Glutamatergic neuron (in vitro differentiated cells): Measurements from ENCODE around the gene XAGE1B. TPM values are rescaled to one million over a fixed set of nuclear protein-coding genes. Genes with fewer than 3 reads are reported as not detected.
"Not testable (repeated sequence)": the region's sequence is repeated elsewhere in the genome, so short reads cannot be mapped to it uniquely, and the experiment has no call there.

Experiments used
- DNase-seq: peaks from one replicate; pipeline ENCODE4 v3.0.0; 2022
- H3K27ac Mint-ChIP-seq: one replicate; pipeline ENCODE4 v1.8.0; 2020; ENCODE audit warnings: mild to moderate bottlenecking, mixed read lengths, inconsistent platforms; ENCODE audit not compliant: unreplicated experiment
- H3K27me3 Mint-ChIP-seq: one replicate; pipeline ENCODE4 v1.8.0; 2020; ENCODE audit warnings: mild to moderate bottlenecking, moderate library complexity, mixed read lengths, inconsistent platforms; ENCODE audit not compliant: unreplicated experiment
- H3K36me3 Mint-ChIP-seq: one replicate; pipeline ENCODE4 v1.8.0; 2020; ENCODE audit warnings: mild to moderate bottlenecking, mixed read lengths, inconsistent platforms; ENCODE audit not compliant: unreplicated experiment
- H3K4me1 Mint-ChIP-seq: one replicate; pipeline ENCODE4 v1.8.0; 2020; ENCODE audit warnings: mild to moderate bottlenecking, low read depth, mixed read lengths, inconsistent platforms; ENCODE audit not compliant: unreplicated experiment
- H3K4me3 Mint-ChIP-seq: one replicate; pipeline ENCODE4 v1.8.0; 2020; ENCODE audit warnings: mild to moderate bottlenecking, mixed read lengths, inconsistent platforms; ENCODE audit not compliant: unreplicated experiment
- H3K9me3 Mint-ChIP-seq: one replicate; pipeline ENCODE4 v1.8.0; 2020; ENCODE audit warnings: mild to moderate bottlenecking, moderate library complexity, mixed read lengths, inconsistent platforms; ENCODE audit not compliant: unreplicated experiment
- total RNA-seq: library from RNA; stranded (reverse); fragmentation: NEBNext Ultra II Directional; extraction: Animal tissue kit (Norgen Biotek cat#: 25700); gene quantifications from one replicate; pipeline ENCODE4 v1.2.1, GENCODE V29; 2021; ENCODE audit not compliant: unreplicated experiment
- TF ChIP-seq, protein P1 (sequence below): fragments of 200-600 bp; sonication (generic); IDR thresholded peaks from one replicate; pipeline ENCODE4 v1.5.0; 2021; ENCODE audit not compliant: partially characterized antibody, unreplicated experiment

XAGE1B gene
- total RNA-seq, 1 donor from 2014 or later, result not detected

DNA sequence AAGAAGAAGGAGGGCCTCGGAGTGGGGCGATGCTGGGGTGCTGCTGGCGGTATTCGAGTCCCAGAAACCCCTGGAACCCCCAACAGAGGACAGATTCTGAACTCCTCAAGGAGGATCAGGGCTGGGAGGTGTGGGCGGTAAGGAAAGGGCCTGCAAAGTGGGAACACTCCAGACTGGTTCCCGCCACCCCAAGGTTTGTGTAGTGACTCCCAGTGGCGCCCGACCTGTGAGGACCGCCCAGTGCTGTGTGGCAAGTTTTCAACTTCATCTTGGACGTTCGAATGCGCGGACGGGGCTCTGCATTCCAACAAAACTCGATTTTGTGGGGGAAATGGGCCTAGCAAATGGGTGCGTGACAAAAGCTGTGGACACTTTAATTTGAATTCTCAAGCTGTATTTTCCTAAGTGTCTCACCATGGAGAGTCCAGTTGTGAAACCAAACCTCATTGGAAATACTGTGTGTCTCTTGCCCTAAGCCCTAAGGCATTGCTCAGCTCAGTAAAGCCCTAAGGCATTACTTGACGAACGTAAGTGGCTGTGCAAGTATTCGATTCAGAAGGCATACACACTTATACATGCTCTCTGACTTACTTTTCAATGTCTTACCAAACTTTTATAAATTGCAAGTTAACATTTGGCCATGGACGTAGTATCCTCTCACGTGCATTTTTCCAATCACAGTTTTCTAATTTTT lies 27.4 kb upstream of the XAGE1B start:
- TF ChIP-seq, protein P1, sequence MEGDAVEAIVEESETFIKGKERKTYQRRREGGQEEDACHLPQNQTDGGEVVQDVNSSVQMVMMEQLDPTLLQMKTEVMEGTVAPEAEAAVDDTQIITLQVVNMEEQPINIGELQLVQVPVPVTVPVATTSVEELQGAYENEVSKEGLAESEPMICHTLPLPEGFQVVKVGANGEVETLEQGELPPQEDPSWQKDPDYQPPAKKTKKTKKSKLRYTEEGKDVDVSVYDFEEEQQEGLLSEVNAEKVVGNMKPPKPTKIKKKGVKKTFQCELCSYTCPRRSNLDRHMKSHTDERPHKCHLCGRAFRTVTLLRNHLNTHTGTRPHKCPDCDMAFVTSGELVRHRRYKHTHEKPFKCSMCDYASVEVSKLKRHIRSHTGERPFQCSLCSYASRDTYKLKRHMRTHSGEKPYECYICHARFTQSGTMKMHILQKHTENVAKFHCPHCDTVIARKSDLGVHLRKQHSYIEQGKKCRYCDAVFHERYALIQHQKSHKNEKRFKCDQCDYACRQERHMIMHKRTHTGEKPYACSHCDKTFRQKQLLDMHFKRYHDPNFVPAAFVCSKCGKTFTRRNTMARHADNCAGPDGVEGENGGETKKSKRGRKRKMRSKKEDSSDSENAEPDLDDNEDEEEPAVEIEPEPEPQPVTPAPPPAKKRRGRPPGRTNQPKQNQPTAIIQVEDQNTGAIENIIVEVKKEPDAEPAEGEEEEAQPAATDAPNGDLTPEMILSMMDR, result no peak
- H3K36me3 Mint-ChIP-seq, result no peaks in the 10 kb centered on the region
- no peak overlapping the region for H3K27ac Mint-ChIP-seq
- DNase-seq, result no peak
- H3K9me3 Mint-ChIP-seq, result peaks cover 2% of the 10 kb centered on the region
- H3K27me3 Mint-ChIP-seq, result no peaks in the 10 kb centered on the region
- no peaks in the 10 kb centered on the region for H3K4me1 Mint-ChIP-seq
- no peak overlapping the region for H3K4me3 Mint-ChIP-seq

DNA sequence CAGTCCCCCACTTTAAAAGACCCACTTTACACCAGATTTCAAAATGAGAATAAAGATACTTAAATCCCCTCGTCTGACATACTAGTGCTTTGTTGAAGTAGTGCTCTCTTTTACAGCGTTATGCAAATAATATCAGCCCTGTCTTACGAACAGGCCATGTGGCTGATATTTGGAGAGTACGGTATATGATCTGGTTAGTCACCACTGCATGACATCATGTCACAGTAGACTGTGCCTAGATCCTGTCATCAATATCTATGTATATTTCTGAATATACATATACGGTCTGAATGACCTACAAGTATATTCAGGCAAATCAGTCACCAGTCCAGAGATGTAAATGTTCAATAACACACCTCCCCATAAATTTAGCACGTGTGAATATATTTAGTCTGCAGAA lies 25.4 kb upstream of the XAGE1B start:
- Mint-ChIP-seq H3K9me3 (peaks cover 2% of the 10 kb centered on the region), H3K4me1 (no peaks in the 10 kb centered on the region), H3K36me3 (no peaks in the 10 kb centered on the region), H3K4me3 (no peak overlapping the region), H3K27me3 (no peaks in the 10 kb centered on the region), H3K27ac (no peak overlapping the region)
- DNase-seq, result no peak
- TF ChIP-seq, protein P1, result no peak

DNA sequence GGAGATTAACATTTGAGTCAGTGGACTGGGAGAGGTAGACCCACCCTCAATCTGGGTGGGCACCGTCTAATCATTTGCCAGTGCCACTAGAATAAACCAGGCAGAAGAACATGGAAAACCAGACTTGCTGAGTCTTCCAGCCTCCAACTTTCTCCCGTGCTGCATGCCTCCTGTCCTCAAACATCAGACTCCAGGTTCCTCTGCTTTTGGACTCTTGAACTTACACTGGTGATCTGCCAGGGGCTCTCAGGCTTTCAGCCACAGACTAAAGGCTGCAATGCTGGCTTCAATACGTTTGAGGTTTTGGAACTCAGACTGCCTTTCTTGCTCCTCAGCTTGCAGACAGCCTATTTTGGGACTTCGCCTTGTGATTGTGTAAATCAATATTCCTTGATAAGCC lies 24.2 kb upstream of the XAGE1B start:
- H3K27me3 Mint-ChIP-seq, H3K4me1 Mint-ChIP-seq, DNase-seq, H3K9me3 Mint-ChIP-seq, H3K4me3 Mint-ChIP-seq, H3K27ac Mint-ChIP-seq, H3K36me3 Mint-ChIP-seq: not testable (repeated sequence)

DNA sequence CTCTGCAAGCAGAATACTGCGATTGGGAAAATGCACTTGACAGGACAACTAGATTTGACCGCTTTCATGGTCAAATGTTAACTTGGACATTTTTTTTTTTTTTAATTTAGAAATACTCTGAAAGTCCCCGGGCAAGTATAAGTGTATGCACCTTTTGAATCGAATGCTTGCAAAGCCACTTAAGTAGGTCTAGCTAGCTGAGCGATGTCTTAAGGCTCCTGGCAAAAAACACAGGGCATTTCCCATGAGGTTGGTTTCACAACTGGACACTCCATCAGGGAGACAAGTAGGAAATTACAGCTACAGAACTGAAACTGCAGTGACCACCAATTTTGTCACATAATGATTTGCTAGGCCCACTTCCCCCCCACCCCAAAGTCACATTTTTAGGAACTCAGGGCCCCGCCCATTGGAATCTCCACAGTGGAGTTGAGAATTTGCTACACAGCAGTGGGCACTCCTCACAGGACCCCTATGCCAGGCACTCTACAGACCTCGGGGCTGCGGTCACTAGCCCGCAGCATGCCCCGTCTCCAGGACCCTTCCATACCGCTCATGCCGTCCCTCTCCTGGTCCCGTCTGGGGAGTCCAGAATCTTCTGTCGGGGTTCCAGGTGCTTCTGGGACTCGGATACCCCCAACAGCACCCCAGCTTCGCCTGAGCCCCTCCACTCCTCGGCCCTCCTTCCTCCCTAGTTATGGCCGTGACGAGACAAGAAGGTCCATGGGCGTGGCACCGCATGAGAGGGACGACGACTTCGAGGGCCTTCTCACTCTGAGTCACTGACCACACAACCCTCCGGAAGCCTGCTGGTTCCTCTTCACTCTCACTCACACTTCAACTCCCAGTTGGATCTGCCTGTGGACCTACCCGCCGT lies 515 bp downstream of the XAGE1B start:
- DNase-seq, H3K27me3 Mint-ChIP-seq, H3K4me1 Mint-ChIP-seq, H3K27ac Mint-ChIP-seq, H3K36me3 Mint-ChIP-seq, H3K9me3 Mint-ChIP-seq, H3K4me3 Mint-ChIP-seq: not testable (repeated sequence)

DNA sequence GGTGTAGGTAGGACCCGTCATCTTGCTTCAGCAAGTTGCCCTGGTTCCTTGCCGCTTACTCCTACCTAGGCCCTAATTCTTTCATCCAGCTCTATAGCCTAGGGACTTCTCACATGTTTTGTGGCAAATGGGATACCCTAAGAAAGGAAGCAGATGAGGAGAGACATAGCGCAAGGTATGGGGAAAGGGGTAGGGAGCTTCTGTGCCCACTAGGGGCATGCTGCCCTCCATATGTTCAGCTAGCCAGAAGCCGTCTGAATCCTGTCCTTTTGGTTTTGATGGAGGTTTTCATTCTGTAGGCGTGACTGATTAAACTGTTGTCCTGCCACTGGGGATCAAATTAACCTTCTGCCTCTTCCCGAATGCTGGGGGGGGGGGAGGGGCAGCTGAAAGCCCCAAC lies 5.7 kb downstream of the XAGE1B start:
- not testable (repeated sequence) for H3K36me3 Mint-ChIP-seq, H3K9me3 Mint-ChIP-seq, H3K4me3 Mint-ChIP-seq, DNase-seq, H3K27ac Mint-ChIP-seq, H3K4me1 Mint-ChIP-seq, H3K27me3 Mint-ChIP-seq

DNA sequence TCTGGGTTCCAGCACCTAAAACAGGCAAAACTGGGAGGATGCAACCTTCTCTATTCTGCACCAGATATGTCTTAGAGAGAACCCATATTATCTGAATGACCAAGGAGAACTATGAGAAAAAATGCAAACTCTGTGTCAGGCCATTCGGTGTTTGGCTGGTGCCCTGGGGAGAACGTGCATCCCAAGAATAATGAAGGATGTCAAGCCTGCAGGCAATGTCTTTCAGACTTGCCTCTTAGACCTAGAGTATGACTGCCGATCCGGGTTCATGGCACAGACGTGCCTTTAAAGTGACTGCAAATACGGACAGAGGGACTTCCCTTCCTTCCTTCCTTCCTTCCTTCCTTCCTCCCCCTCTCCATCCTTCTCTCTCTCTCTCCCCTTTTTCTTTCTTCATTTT lies 6.9 kb downstream of the XAGE1B start:
- Mint-ChIP-seq H3K27me3 (peaks cover 3% of the 10 kb centered on the region), H3K4me3 (no peak overlapping the region), H3K4me1 (no peaks in the 10 kb centered on the region), H3K9me3 (no peaks in the 10 kb centered on the region), H3K36me3 (no peaks in the 10 kb centered on the region), H3K27ac (no peak overlapping the region)
- TF ChIP-seq, protein P1, result no peak
- DNase-seq, result no peak
